NCI-H2029 (cell line): ENCODE measurements around the gene NQO1.
"Not testable (repeated sequence)": the region's sequence is repeated elsewhere in the genome, so short reads cannot be mapped to it uniquely, and the experiment has no call there.

Experiments used
- DNase-seq: peaks from one replicate; lab custom pipeline; 2025; lab: John Stamatoyannopoulos, UW

Gene NQO1

DNA sequence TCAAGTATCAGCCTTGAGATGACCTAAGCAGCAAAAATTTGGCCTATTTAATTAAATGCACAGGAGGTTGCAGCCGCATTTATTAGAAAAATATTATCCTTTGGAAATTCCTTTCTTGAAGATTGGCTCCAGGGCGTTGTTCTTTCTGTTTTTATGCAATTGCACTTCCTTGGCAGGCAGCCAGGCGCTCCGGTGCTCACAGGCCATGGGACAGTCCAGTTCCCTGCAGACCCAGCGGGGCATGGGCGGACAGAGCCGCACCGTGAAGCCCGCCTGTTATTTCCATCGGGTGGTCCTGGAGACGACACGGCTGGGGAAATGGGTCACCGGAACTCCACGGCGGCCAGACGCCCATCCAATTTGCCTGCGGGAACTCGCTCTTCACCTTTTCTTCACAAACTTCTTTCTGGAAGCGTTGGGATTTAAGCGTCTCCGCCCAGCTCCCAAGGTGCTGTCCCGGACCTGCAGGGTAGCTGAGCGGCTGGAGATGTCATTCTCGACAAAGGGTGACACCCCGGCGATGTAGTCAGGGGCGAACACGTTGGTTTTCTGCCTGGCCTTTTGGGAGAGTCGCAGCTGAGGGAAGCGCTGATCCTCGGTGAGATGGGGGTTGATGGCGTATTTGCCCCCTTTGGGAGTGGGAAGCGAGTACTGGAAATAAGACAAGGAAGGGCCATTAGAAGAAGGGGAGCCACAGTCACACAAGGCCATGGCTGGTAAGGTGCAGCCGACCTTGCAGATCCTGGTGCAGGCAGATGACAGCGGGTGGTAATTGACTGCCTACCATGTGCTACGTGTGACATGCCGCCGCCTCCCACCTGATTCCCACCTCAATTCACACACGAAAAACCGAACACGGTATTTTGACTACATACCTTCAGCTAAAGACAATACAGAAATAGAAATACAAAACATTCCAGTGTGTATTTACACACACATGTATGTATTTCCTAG is 15.9 kb upstream of the NQO1 start:
- DNase-seq = no peak

DNA sequence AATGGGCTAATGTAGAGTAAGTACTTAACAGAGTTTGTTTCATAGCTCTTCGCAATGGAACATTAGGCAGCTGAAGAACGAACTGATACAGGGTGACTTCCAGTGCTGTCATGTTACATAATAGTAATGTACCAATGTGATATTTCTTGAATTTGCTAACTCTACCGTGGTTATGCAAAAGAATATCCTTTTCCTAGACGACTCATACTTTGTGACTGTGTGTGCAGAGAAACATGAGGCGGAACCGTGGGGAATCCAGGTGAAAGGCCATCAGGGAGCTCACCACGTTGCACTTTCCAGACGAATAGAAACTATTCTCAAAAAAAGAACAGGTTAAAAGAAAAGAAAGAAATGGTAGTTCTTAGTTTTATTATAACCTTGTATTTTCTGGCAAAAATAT is 15.2 kb upstream of the NQO1 start:
- no peak for DNase-seq

- DNase-seq = no peak
Observed at GRCh38 chr16:69732101-69732500, 5.7 kb upstream of the NQO1 start.

- DNase-seq = not testable (repeated sequence)
Observed at GRCh38 chr16:69731280-69731679, 4.9 kb upstream of the NQO1 start.

- DNase-seq = not testable (repeated sequence)
Observed at GRCh38 chr16:69729030-69729429, 2.7 kb upstream of the NQO1 start.

DNA sequence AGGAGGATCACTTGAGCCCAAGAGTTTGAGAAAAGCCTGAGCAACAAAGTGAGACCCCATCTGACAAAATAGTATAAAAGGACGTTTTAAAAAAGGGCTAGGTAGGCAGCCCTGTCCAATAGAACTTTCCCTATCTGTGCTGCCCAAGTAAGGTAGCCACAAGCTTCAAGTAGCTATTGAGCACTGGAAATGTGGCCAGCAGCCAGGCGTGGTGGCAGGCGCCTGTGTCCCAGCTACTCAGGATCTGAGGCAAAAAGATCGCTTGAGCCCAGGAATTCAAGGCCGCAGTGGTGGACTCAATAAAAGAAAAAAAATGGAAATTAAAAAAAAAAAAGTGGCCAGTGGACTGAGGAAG is 1.5 kb upstream of the NQO1 start:
- peak; percentile 77 for DNase-seq

GRCh38 chr16:69725480-69726312 is 664 bp downstream of the NQO1 start:
- DNase-seq = no peak

DNA sequence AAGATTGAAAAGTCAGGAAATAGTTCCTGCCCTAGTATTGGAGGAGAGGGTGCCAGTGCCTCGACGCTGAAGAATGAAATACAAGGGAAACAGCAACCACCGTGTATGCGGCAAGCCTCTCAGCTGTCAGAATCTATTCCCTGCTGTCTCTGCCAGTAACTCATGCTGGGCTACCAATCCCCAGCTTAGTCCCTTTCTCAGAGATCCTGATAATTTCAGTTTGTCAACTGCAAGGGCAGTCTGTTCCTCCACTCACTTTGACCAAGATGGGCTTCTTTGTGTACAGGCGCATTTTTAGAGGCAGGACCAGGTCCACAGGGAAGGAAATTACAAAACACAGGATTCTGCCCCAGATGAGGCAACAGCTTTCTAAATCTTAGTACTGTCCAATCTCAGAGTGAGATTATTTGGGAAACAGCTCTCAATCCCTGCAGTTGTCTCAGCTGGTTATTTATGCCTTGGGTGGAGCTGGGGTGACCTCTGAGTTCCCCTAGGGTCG is 1.3 kb downstream of the NQO1 start:
- no peak for DNase-seq

- no peak for DNase-seq
Observed at GRCh38 chr16:69724414-69724873, 1.9 kb downstream of the NQO1 start.

DNA sequence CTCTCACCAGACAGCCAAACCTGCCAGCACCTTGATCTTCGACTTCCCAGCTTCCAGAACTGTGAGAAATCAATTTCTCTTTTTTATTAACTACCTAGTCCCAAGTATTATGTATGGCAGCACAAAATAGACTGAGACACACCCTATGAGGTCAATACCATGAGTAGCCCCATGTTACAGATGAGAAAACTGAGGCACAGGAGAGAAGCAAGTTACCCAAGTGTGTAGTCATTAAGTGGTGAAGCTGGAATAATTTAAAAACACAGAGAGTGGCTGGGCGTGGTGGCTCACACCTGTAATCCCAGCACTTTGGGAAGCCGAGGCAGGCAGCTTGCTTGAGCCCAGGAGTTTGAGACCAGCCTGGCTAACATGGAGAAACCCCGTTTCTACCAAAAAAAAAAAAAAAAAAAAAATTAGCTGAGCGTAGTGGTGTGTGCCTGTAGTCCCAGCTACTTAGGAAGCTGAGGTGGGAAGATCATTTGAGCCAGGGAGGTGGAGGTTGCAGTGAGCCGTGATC is 4.9 kb downstream of the NQO1 start:
- DNase-seq = no peak

DNA sequence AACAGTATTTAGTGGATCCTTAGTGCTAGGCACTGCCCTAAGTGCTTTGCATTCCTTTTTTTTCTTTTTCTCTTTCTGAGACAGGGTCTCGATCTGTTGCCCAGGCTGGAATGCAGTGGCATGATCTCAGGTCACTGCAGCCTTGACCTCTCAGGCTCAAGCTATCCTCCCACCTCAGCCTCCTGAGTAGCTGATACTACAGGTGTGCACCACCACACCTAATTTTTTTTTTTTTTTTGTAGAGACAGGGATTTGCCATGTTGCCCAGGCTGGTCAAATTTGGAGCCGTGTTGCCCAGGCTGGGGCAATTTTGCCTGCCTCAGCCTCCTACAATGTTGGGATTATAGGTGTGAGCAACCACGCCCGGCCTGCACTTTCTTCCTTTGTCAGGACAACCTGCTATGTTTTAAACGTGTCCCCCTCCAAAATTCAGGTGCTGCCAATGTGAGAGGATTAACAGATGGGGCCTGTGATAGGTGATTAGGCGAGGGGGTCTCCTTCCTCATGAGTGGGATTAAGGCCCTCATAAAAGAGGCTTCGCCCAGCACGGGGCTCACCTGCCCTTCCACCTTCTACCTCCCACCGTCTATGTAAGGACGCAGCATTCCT is 5.4 kb downstream of the NQO1 start:
- no peak for DNase-seq

- DNase-seq = no peak
Observed at GRCh38 chr16:69718111-69718764, 8.1 kb downstream of the NQO1 start.

GRCh38 chr16:69717066-69717465 is 9.3 kb downstream of the NQO1 start:
- no peak for DNase-seq

- no peak for DNase-seq
Observed at GRCh38 chr16:69712914-69713581, 13.3 kb downstream of the NQO1 start.

DNA sequence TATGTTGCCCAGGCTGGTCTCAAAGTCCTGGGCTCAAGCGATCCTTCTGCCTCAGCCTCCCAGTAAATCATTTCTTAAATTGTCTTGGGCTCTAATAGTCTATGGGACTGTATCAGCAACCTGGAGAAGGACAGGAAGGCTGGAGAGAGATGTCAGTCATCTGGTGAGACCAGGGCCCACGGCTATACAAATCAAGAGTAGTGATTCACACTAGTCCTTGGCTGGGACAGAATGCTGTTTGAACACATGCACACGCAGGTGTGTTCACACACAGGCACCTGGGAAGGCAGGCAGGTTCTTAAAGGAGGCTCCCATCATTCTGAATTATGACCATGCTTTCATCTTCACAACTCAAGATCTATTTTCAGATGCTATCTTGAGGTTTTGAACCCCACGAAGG is 14.1 kb downstream of the NQO1 start:
- no peak for DNase-seq

DNA sequence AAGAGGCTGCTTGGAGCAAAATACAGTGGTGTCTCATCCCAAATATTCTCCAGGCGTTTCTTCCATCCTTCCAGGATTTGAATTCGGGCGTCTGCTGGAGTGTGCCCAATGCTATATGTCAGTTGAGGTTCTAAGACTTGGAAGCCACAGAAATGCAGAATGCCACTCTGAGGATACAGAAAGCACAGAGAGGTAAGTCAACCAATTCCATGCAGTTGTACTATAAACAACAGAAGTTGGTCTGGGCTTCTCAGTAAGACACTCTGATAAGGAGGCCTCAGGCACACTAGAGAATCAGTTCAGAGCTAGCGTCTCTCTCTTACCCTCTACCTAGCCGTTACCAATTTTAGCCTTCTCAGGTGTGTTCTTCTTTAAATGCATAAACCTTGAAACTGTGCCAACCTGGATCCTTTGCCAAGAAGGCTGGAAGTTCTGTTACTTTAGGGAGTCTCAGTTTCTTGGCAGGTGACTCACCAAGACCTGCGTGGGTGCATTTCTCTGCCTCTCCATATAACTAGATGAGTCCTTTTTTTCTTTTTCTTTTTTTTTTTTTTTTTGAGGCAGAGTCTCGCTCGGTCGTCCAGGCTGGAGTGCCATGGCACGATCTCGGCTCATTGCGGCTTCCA is 15.1 kb downstream of the NQO1 start:
- no peak for DNase-seq

GRCh38 chr16:69709456-69710084 is 16.8 kb downstream of the NQO1 start:
- DNase-seq = peak; percentile 31

DNA sequence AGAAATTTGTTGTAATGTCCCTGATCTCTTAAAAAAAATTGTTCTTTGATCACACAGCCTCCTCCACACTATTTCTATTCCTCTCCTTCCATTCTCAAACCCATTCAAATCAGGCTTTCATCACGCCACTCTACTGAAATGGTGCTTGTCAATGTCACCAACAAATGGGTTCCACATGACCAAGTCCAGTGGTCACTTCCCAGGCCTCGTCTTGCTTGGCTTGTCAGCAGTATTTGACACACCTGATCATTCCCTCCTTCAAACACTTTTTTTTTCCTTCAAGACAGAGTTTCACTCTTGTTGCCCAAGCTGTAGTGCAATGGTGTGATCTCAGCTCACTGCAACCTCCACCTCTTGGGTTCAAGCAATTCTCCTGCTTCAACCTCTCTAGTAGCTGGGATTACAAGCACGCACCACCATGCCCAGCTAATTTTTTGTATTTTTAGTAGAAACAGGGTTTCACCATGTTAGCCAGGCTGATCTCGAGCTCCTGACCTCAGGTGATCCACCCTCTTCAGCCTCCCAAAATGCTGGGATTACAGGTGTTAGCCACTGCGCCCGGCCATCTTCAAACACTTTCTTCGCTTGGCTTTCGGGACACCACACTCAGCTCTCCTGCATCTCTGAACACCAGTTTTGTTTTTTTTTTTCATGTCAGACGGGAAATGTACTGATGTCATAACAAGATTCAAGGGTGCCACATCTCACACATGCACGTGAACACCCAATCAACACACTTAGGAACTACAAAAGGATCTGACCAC is 18.3 kb downstream of the NQO1 start:
- DNase-seq = no peak

- no peak for DNase-seq
Observed at GRCh38 chr16:69706975-69707340, 19.4 kb downstream of the NQO1 start.
